Cardiac muscle cell (in vitro differentiated cells and primary cell): ENCODE data around the gene RPL3. TPM values are rescaled to one million over a fixed set of nuclear protein-coding genes. Genes with fewer than 3 reads are reported as not detected.

Experiments
- DNase-seq, 2 donors: peaks; one replicate each; pipeline versions ENCODE4 v3.0.0 to v3.0.0-alpha.2; 2010 to 2017; ENCODE audit warnings: low read depth in 1 of 2, low spot score in 1 of 2
- H3K27ac ChIP-seq: fragments of 200-600 bp; sonication (generic); 2 replicates; pipeline ENCODE4 v1.5.1; 2016
- H3K27me3 ChIP-seq: fragments of 200-600 bp; sonication (generic); 2 replicates; pipeline ENCODE4 v1.6.0; 2016; ENCODE audit warnings: control low read depth
- H3K36me3 ChIP-seq: fragments of 200-600 bp; sonication (generic); 2 replicates; pipeline ENCODE4 v1.5.1; 2016; ENCODE audit warnings: control low read depth
- H3K4me1 ChIP-seq: fragments of 200-600 bp; sonication (generic); 2 replicates; pipeline ENCODE4 v1.8.1; 2017; ENCODE audit warnings: low read depth, mild to moderate bottlenecking, mixed run types
- H3K4me3 ChIP-seq: fragments of 200-600 bp; sonication (generic); 2 replicates; pipeline ENCODE4 v1.5.1; 2016; ENCODE audit warnings: mild to moderate bottlenecking
- H3K9me3 ChIP-seq: fragments of 200-600 bp; sonication (generic); 2 replicates; pipeline ENCODE4 v1.5.1; 2017; ENCODE audit warnings: low read depth, mild to moderate bottlenecking, control low read depth
- polyA plus RNA-seq: library from polyadenylated mRNA; unstranded; fragments of >200 nt; fragmentation: Nextera tagmentation; extraction: Ambion mirVana; gene quantifications from 2 replicates; pipeline ENCODE4 v1.2.1, GENCODE V29; 2016
- total RNA-seq: library from RNA; depleted of rRNA; stranded (reverse); fragments of >200 nt; gene quantifications from 2 replicates; pipeline ENCODE4 v1.2.3, GENCODE V29; 2016
- TF ChIP-seq, protein P1 (sequence below): IDR thresholded peaks from 2 replicates; pipeline ENCODE4 v1.5.1; 2012; ENCODE audit warnings: low read depth, mild to moderate bottlenecking, low read length

RPL3 gene
- total and polyA plus RNA-seq, 2 experiments from 2014 or later: 1,107 to 2,304 TPM

GRCh38 chr22:39266398-39267030, 52.9 kb downstream of the RPL3 start:
- no peaks in the 10 kb centered on the region for H3K4me1 ChIP-seq
- no peak overlapping the region for H3K4me3 ChIP-seq
- no peaks in the 10 kb centered on the region for H3K36me3 ChIP-seq
- no peaks in the 10 kb centered on the region for H3K27me3 ChIP-seq
- DNase-seq: peak in 1 of 2 donors; percentile 70
- H3K9me3 ChIP-seq: no peaks in the 10 kb centered on the region
- TF ChIP-seq, protein P1, sequence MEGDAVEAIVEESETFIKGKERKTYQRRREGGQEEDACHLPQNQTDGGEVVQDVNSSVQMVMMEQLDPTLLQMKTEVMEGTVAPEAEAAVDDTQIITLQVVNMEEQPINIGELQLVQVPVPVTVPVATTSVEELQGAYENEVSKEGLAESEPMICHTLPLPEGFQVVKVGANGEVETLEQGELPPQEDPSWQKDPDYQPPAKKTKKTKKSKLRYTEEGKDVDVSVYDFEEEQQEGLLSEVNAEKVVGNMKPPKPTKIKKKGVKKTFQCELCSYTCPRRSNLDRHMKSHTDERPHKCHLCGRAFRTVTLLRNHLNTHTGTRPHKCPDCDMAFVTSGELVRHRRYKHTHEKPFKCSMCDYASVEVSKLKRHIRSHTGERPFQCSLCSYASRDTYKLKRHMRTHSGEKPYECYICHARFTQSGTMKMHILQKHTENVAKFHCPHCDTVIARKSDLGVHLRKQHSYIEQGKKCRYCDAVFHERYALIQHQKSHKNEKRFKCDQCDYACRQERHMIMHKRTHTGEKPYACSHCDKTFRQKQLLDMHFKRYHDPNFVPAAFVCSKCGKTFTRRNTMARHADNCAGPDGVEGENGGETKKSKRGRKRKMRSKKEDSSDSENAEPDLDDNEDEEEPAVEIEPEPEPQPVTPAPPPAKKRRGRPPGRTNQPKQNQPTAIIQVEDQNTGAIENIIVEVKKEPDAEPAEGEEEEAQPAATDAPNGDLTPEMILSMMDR: no peak
- no peak overlapping the region for H3K27ac ChIP-seq

- H3K36me3 ChIP-seq: no peaks in the 10 kb centered on the region
- H3K9me3 ChIP-seq: no peaks in the 10 kb centered on the region
- TF ChIP-seq, protein P1: no peak
- DNase-seq: no peak
- H3K4me1 ChIP-seq: no peaks in the 10 kb centered on the region
- no peak overlapping the region for H3K27ac ChIP-seq
- H3K27me3 ChIP-seq: no peaks in the 10 kb centered on the region
- no peak overlapping the region for H3K4me3 ChIP-seq
Observed at GRCh38 chr22:39265143-39265886, 54.1 kb downstream of the RPL3 start.

GRCh38 chr22:39264349-39265038, 54.9 kb downstream of the RPL3 start:
- Histone ChIP-seq H3K27me3 (no peaks in the 10 kb centered on the region), H3K36me3 (no peaks in the 10 kb centered on the region), H3K4me3 (no peak overlapping the region), H3K27ac (no peak overlapping the region), H3K4me1 (no peaks in the 10 kb centered on the region), H3K9me3 (no peaks in the 10 kb centered on the region)
- no peak for DNase-seq
- TF ChIP-seq, protein P1: no peak

DNA sequence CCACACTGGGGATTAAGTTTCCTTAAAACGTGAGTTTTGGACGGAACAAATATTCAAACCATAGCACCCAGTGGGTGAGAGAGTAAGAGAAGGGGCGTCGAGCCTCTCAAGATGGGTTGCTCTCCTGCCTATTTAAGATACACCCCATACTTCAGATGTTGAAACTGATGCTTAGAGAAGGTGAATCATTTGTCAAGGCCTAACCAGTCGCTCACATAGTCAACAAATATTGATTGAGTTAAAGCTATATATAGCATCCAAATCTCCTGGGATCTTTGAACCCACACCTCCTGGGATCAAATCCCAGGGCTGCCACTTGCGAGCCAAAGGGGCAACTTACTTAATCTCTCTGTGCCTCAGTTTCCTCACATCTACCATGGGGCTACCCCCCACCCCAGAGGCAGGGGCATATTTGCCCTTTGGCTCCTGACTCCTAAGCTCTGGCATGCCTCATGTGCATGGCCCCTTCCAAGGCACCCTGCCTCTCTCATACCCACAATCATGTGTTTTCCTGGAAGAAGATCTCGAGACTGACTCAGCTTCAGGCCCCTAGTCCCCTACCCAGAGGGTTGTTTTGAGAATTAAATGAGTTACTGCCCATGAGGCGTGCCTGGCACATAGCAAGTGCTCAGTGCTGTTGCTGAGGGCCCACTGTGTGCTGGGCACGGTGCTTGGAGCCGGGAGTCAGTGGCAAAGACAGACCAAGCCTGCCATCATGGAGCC, 55.6 kb downstream of the RPL3 start:
- no peaks in the 10 kb centered on the region for H3K4me1 ChIP-seq
- H3K27me3 ChIP-seq: no peaks in the 10 kb centered on the region
- no peak for DNase-seq
- H3K36me3 ChIP-seq: no peaks in the 10 kb centered on the region
- TF ChIP-seq, protein P1: no peak
- H3K9me3 ChIP-seq: no peaks in the 10 kb centered on the region
- H3K4me3 ChIP-seq: no peak overlapping the region
- H3K27ac ChIP-seq: no peak overlapping the region

Other genes with a start within 250 kb of the RPL3 start
- gene APOBEC3G, start 242.3 kb downstream of the RPL3 start, total RNA-seq: 10.5 and 12.2 TPM in 2 replicates
- gene APOBEC3G, start 242.3 kb downstream of the RPL3 start, polyA plus RNA-seq: 7.1 and 13.3 TPM in 2 replicates
- gene APOBEC3H, start 222.4 kb downstream of the RPL3 start, total RNA-seq: 0.57 and 1.3 TPM in 2 replicates
- 0.77 and 0.97 TPM in 2 replicates for gene APOBEC3H, start 222.4 kb downstream of the RPL3 start, polyA plus RNA-seq
- gene CBX7, start 166.9 kb downstream of the RPL3 start, total RNA-seq: 8.9 and 31.3 TPM in 2 replicates
- gene CBX7, start 166.9 kb downstream of the RPL3 start, polyA plus RNA-seq: 10.2 and 10.9 TPM in 2 replicates
- 15.3 and 18.2 TPM in 2 replicates for gene PDGFB, start 74.6 kb downstream of the RPL3 start, total RNA-seq
- 8.6 and 9.8 TPM in 2 replicates for gene PDGFB, start 74.6 kb downstream of the RPL3 start, polyA plus RNA-seq
- gene SYNGR1, start 30.4 kb upstream of the RPL3 start, total RNA-seq: 40.7 and 61.8 TPM in 2 replicates
- gene SYNGR1, start 30.4 kb upstream of the RPL3 start, polyA plus RNA-seq: 81.9 and 112 TPM in 2 replicates
- gene TAB1, start 80.2 kb upstream of the RPL3 start, total RNA-seq: 41.2 and 52.1 TPM in 2 replicates
- gene TAB1, start 80.2 kb upstream of the RPL3 start, polyA plus RNA-seq: 21.6 and 28.2 TPM in 2 replicates
- 31.4 and 38.0 TPM in 2 replicates for gene MGAT3, start 137.4 kb upstream of the RPL3 start, total RNA-seq
- 9.9 and 12.3 TPM in 2 replicates for gene MGAT3, start 137.4 kb upstream of the RPL3 start, polyA plus RNA-seq
- 27.2 and 31.2 TPM in 2 replicates for gene MIEF1, start 182.7 kb upstream of the RPL3 start, total RNA-seq
- 29.1 and 33.7 TPM in 2 replicates for gene MIEF1, start 182.7 kb upstream of the RPL3 start, polyA plus RNA-seq
- gene ATF4, start 200.9 kb upstream of the RPL3 start, total RNA-seq: 283 and 375 TPM in 2 replicates
- gene ATF4, start 200.9 kb upstream of the RPL3 start, polyA plus RNA-seq: 194 and 203 TPM in 2 replicates
- 144 and 169 TPM in 2 replicates for gene RPS19BP1, start 213.1 kb upstream of the RPL3 start, total RNA-seq
- 112 and 150 TPM in 2 replicates for gene RPS19BP1, start 213.1 kb upstream of the RPL3 start, polyA plus RNA-seq